Neuronal stem cell (in vitro differentiated cells): Measurements from ENCODE around the gene SAP25.
"Not testable (repeated sequence)": the region's sequence is repeated elsewhere in the genome, so short reads cannot be mapped to it uniquely, and the experiment has no call there.

Experiments used
- DNase-seq: peaks from one replicate; pipeline ENCODE4 v3.0.0-alpha.2; 2013; ENCODE audit warnings: low spot score
- H2AFZ ChIP-seq: one replicate; pipeline ENCODE4 v1.6.1; 2013; ENCODE audit warnings: mild to moderate bottlenecking, low read length, inconsistent platforms
- H2AK5ac ChIP-seq: 2 replicates; pipeline ENCODE4 v1.6.1; 2013; ENCODE audit warnings: low read depth, mild to moderate bottlenecking, inconsistent platforms, low read length, moderate library complexity, mixed read lengths
- H2BK120ac ChIP-seq: 2 replicates; pipeline ENCODE4 v1.6.1; 2013; ENCODE audit warnings: low read depth, mild to moderate bottlenecking, inconsistent platforms, low read length, moderate library complexity, mixed read lengths
- H2BK12ac ChIP-seq: one replicate; pipeline ENCODE4 v1.6.1; 2013; ENCODE audit warnings: low read length, inconsistent platforms
- H2BK15ac ChIP-seq: 2 replicates; pipeline ENCODE4 v1.6.1; 2013; ENCODE audit warnings: mild to moderate bottlenecking, low read length, inconsistent platforms, mixed read lengths
- H2BK5ac ChIP-seq: one replicate; pipeline ENCODE4 v1.6.1; 2013; ENCODE audit warnings: inconsistent platforms, mild to moderate bottlenecking, low read length, moderate library complexity
- H3K14ac ChIP-seq: one replicate; pipeline ENCODE4 v1.6.1; 2013; ENCODE audit warnings: low read length, inconsistent platforms
- H3K18ac ChIP-seq: 2 replicates; pipeline ENCODE4 v1.6.1; 2013; ENCODE audit warnings: low read length, inconsistent platforms
- H3K23ac ChIP-seq: 2 replicates; pipeline ENCODE4 v1.6.1; 2013; ENCODE audit warnings: low read depth, mild to moderate bottlenecking, mixed read lengths, low read length, inconsistent platforms; ENCODE audit not compliant: poor library complexity
- H3K27ac ChIP-seq: replicated peaks from 3 replicates; pipeline ENCODE4 v1.5.1; 2013; ENCODE audit warnings: low read length, inconsistent platforms
- H3K27me3 ChIP-seq, 3 experiments: 2 replicates each; pipeline ENCODE4 v1.6.1; 2013; ENCODE audit warnings: low read length in 3 of 3, mild to moderate bottlenecking in 2 of 3, inconsistent platforms in 1 of 3, low read depth in 1 of 3, mixed read lengths in 1 of 3, moderate library complexity in 1 of 3; ENCODE audit not compliant: control insufficient read depth in 3 of 3, insufficient read depth in 3 of 3
- H3K36me3 ChIP-seq, 2 donors: replicated peaks in 1 of 2; 2 replicates each; pipeline ENCODE4 v1.6.1; 2013; ENCODE audit warnings: low read length in 2 of 2; ENCODE audit not compliant: control insufficient read depth in 2 of 2, insufficient read depth in 2 of 2
- H3K4ac ChIP-seq: 2 replicates; pipeline ENCODE4 v1.6.1; 2013; ENCODE audit warnings: inconsistent platforms, mild to moderate bottlenecking, low read length, moderate library complexity
- H3K4me1 ChIP-seq, 2 donors: 1 replicate in 1 of 2; 2 replicates in 1 of 2; pipeline ENCODE4 v1.6.1; 2013; ENCODE audit warnings: low read length in 2 of 2, low read depth in 1 of 2; ENCODE audit not compliant: control insufficient read depth in 2 of 2, insufficient read depth in 1 of 2
- H3K4me2 ChIP-seq: one replicate; pipeline ENCODE4 v1.6.1; 2013; ENCODE audit warnings: mild to moderate bottlenecking, low read length, inconsistent platforms; ENCODE audit not compliant: insufficient read depth, poor library complexity, severe bottlenecking
- H3K4me3 ChIP-seq, 2 donors: 2 replicates each; pipeline ENCODE4 v1.5.1; 2013; ENCODE audit warnings: low read length in 2 of 2, mild to moderate bottlenecking in 2 of 2, inconsistent platforms in 1 of 2, moderate library complexity in 1 of 2
- H3K79me1 ChIP-seq: one replicate; pipeline ENCODE4 v1.6.1; 2013; ENCODE audit warnings: low read depth, mild to moderate bottlenecking, inconsistent platforms, low read length, moderate library complexity
- H3K9ac ChIP-seq: one replicate; pipeline ENCODE4 v1.6.1; 2013; ENCODE audit warnings: mild to moderate bottlenecking, low read depth, low read length, inconsistent platforms; ENCODE audit not compliant: poor library complexity
- H3K9me3 ChIP-seq, 2 donors: replicated peaks in 1 of 2; 2 replicates each; pipeline versions ENCODE3 to v1.6.1; 2013; ENCODE audit warnings: low read length in 2 of 2, mild to moderate bottlenecking in 2 of 2, inconsistent platforms in 1 of 2, low read depth in 1 of 2, mixed read lengths in 1 of 2, moderate library complexity in 1 of 2; ENCODE audit not compliant: control insufficient read depth in 2 of 2, insufficient read depth in 1 of 2
- H4K8ac ChIP-seq: one replicate; pipeline ENCODE4 v1.6.1; 2013; ENCODE audit warnings: low read depth, mild to moderate bottlenecking, inconsistent platforms, low read length, moderate library complexity
- H4K91ac ChIP-seq: one replicate; pipeline ENCODE4 v1.6.1; 2013; ENCODE audit warnings: low read length, low read depth, mild to moderate bottlenecking, inconsistent platforms; ENCODE audit not compliant: poor library complexity
- WGBS, 2 donors: extraction: QIAGEN DNeasy Blood & Tissue Kit; methylation state at CpG; one replicate each; pipeline ENCODE4 v1.1.7; 2013; ENCODE audit warnings: missing lambda C conversion rate in 2 of 2, mixed read lengths in 1 of 2; ENCODE audit not compliant: insufficient read length in 2 of 2, insufficient replicate concordance in 1 of 2; ENCODE audit errors: extremely low coverage in 2 of 2; 5-methylcytosine and 5-hydroxymethylcytosine counted together

SAP25 gene

GRCh38 chr7:100553032-100553431 lies 20.7 kb downstream of the SAP25 start:
- no peaks in the 10 kb centered on the region for H3K79me1 ChIP-seq
- no peak overlapping the region for H3K23ac ChIP-seq
- no peak overlapping the region for H2BK12ac ChIP-seq
- peaks cover 25 to 81% of the 10 kb centered on the region in 2 donors for H3K36me3 ChIP-seq
- H3K4me1 ChIP-seq, result peaks cover 0 to under 1% of the 10 kb centered on the region in 2 donors
- no peaks in the 10 kb centered on the region for H3K27me3 ChIP-seq
- H4K8ac ChIP-seq, result no peak overlapping the region
- H3K4me2 ChIP-seq, result no peak overlapping the region
- H3K9ac ChIP-seq, result no peak overlapping the region
- H3K9me3 ChIP-seq, result no peaks in the 10 kb centered on the region
- H3K18ac ChIP-seq, result no peak overlapping the region
- no peak for DNase-seq
- no peak overlapping the region for H2AFZ ChIP-seq
- H2BK120ac ChIP-seq, result no peak overlapping the region
- no peak overlapping the region for H3K27ac ChIP-seq
- no peak overlapping the region for H2BK15ac ChIP-seq
- H3K14ac ChIP-seq, result no peak overlapping the region
- H2AK5ac ChIP-seq, result no peak overlapping the region
- no peak overlapping the region for H3K4ac ChIP-seq
- WGBS, 2 donors, result no CpG with 5 or more reads among the region's 3 CpGs
- no peak overlapping the region for H3K4me3 ChIP-seq
- no peak overlapping the region for H2BK5ac ChIP-seq
- H4K91ac ChIP-seq, result no peak overlapping the region

- Histone ChIP-seq H3K9ac (no peak overlapping the region), H2AFZ (no peak overlapping the region), H2BK5ac (no peak overlapping the region), H2AK5ac (no peak overlapping the region), H4K8ac (no peak overlapping the region), H2BK120ac (no peak overlapping the region), H3K4me2 (no peak overlapping the region), H3K27me3 (no peaks in the 10 kb centered on the region), H3K23ac (no peak overlapping the region), H3K4ac (no peak overlapping the region), H3K36me3 (peaks cover 25 to 78% of the 10 kb centered on the region in 2 donors), H2BK15ac (no peak overlapping the region), H3K14ac (no peak overlapping the region), H3K4me3 (no peak overlapping the region), H3K79me1 (no peaks in the 10 kb centered on the region), H3K9me3 (no peaks in the 10 kb centered on the region), H3K18ac (no peak overlapping the region), H3K4me1 (peaks cover 0 to 5% of the 10 kb centered on the region in 2 donors), H3K27ac (no peak overlapping the region), H4K91ac (no peak overlapping the region), H2BK12ac (no peak overlapping the region)
- no CpG with 5 or more reads among the region's 2 CpGs for WGBS, 2 donors
- DNase-seq, result no peak
Observed at GRCh38 chr7:100552532-100552931, 21.2 kb downstream of the SAP25 start.

- not testable (repeated sequence) for H2BK5ac ChIP-seq, H2BK12ac ChIP-seq, H2AK5ac ChIP-seq, H4K91ac ChIP-seq, H3K9me3 ChIP-seq, H3K27ac ChIP-seq, H3K18ac ChIP-seq, H4K8ac ChIP-seq, H3K4ac ChIP-seq, H3K4me2 ChIP-seq, DNase-seq, H2BK120ac ChIP-seq, H3K27me3 ChIP-seq, H3K23ac ChIP-seq, H3K4me3 ChIP-seq, H3K14ac ChIP-seq, H2BK15ac ChIP-seq, H3K79me1 ChIP-seq, H3K9ac ChIP-seq, H2AFZ ChIP-seq
- peaks cover 8 to 32% of the 10 kb centered on the region in 2 donors for H3K4me1 ChIP-seq
- WGBS, 2 donors, result no CpG with 5 or more reads among the region's 5 CpGs
- peaks cover 9 to 41% of the 10 kb centered on the region in 2 donors for H3K36me3 ChIP-seq
Observed at GRCh38 chr7:100548446-100548845, 25.3 kb downstream of the SAP25 start.

GRCh38 chr7:100547872-100548271 lies 25.8 kb downstream of the SAP25 start:
- no peaks in the 10 kb centered on the region for H3K27me3 ChIP-seq
- no peak for DNase-seq
- no peak overlapping the region for H3K9ac ChIP-seq
- H3K18ac ChIP-seq, result no peak overlapping the region
- no peak overlapping the region for H3K14ac ChIP-seq
- H2BK5ac ChIP-seq, result no peak overlapping the region
- H3K23ac ChIP-seq, result no peak overlapping the region
- H2BK12ac ChIP-seq, result no peak overlapping the region
- H2BK15ac ChIP-seq, result no peak overlapping the region
- peaks cover 8 to 32% of the 10 kb centered on the region in 2 donors for H3K4me1 ChIP-seq
- no CpG with 5 or more reads among the region's 2 CpGs for WGBS, 2 donors
- no peak overlapping the region for H3K4me2 ChIP-seq
- no peak overlapping the region for H2AK5ac ChIP-seq
- H3K79me1 ChIP-seq, result no peaks in the 10 kb centered on the region
- no peak overlapping the region for H2AFZ ChIP-seq
- H4K91ac ChIP-seq, result no peak overlapping the region
- no peak overlapping the region for H3K4ac ChIP-seq
- no peak overlapping the region for H3K27ac ChIP-seq
- no peaks in the 10 kb centered on the region for H3K9me3 ChIP-seq
- H3K4me3 ChIP-seq, result no peak overlapping the region
- no peak overlapping the region for H4K8ac ChIP-seq
- H2BK120ac ChIP-seq, result no peak overlapping the region
- peaks cover 9 to 36% of the 10 kb centered on the region in 2 donors for H3K36me3 ChIP-seq
